HG03354 (cell line): ENCODE results near the gene SCML2.
"Not testable (repeated sequence)": the region's sequence is repeated elsewhere in the genome, so short reads cannot be mapped to it uniquely, and the experiment has no call there.

Experiments used
- ATAC-seq: cut with Tn5 transposase; IDR thresholded peaks from one replicate; pipeline ENCODE4 v1.9.1; 2021; ENCODE audit warnings: mild to moderate bottlenecking; ENCODE audit not compliant: unreplicated experiment, poor library complexity, severe bottlenecking

Gene SCML2

DNA sequence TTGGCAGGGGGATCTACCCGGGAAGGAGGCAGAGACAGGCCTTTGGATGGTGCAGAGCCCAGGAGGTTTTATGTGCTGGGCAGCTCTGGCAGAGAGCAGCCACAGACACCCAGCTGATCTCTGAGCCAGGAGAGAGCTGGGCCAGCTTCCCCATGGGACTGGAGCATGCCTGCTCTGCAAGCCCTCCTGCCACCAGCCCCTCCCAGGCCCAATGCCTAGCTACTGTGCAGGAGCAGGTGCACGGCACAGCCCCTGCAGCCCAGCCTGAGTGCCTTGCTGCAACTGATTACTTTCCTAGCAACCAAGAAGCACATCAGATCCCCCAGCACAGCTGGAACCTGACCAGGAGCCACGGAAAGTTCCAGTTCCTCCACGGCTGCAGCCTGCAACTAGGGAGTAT is 76.0 kb downstream of the SCML2 start:
- no peak for ATAC-seq

DNA sequence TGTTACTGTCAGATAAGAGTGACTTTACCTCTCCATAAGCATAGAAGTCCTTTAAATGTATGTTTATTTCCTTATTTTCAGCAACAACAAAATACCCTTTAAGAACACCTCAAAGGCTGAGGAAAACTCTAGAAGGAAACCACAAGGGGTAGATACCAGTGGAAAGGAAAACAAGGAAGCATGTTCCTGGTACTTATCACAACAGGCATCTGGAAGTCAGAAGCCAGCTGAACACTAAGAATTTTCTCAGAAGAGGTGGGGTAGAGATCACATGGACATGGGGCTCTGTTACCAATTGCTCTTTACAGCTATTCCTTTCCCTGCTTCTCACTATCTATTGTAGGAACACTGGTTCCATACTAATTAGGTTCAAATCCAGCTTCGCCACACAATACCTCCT is 82.3 kb downstream of the SCML2 start:
- ATAC-seq = no peak

DNA sequence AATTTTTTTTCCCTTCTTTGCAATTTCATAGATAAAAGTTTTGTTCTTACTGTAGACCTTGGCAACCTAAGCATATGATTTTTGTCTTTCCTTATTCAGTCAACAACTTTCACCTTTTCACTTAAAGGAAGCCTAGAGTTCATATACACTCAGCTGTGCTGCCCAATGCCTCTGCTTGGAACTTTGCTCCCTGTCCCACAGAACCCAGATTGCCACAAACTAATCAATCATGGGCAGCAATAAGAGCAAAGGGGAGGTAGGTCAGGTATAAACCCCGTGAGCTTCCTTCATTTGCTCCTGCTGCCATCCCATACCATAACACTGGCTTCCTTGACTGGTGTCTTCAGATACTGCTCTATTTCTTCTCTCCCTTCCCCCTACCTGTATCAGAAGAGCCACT is 82.8 kb downstream of the SCML2 start:
- ATAC-seq = no peak

DNA sequence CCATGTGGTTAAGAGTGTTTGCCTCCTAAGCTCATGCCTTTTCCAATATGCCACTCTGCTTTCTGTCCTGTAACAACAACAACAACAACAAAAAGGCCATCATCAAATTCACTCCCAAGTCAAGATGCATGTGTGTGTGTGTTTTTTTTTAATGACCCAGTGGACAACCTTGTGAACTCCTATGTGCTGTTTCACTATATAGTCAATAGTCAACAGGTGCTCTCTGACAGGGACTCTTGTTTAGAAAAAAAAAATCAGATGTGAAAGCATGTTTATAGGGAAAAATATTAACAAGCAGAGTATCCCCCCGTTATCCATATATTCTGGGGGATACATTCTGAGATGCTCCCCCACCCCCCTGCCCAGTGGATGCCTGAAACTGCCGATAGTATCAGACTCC is 83.2 kb downstream of the SCML2 start:
- no peak for ATAC-seq

DNA sequence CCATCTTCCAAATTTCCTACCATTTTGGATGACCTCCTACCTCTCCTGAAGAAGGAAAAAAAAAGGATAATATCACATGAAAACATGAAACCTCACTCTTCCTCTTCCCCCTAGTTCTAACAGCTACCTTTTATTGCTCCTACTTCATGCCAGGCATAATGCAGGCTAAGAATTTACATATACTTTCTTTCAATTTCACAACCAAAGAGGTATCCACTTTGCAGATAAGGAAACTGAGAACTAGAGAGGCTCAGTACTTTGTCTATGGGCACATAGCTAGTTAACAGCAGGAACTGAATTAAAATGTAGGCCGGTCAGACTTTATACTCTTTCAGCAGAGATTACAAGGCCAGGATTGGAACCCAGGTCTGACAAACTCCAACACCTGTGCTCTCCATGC is 99.4 kb downstream of the SCML2 start:
- ATAC-seq = no peak

DNA sequence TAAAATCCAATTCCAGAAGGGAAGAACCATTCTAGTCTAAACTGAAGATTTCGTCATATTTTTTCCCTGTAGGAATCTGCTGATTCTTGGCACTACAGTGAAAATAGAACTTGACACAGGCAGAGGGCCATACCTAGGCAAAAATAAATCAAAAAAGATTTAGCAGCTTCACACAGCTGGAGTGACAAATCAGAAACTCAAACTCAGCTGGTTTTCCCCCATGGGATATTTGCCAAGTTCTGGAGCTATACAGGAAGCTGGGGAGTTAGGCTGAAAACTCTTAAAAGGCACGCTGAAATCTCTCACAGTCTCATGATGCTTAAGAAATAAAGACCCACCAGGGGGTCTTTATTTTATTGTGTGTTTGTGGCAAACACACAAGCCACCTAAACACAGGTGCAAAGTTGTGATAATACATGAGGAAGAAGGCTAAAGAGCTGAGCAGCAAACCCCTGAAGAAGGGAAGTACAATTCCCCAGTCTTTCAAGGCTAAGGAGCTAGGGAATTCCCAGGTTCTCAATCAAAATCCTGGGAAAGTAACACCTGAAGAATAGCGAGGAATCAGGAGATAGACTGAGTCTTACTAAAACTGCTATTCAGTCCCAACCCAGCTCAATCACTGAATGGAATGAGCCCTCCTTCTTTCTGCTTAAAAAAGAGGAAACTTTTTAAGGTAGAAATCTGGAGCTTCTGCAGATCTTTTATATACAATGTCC is 101.7 kb downstream of the SCML2 start:
- ATAC-seq = no peak

DNA sequence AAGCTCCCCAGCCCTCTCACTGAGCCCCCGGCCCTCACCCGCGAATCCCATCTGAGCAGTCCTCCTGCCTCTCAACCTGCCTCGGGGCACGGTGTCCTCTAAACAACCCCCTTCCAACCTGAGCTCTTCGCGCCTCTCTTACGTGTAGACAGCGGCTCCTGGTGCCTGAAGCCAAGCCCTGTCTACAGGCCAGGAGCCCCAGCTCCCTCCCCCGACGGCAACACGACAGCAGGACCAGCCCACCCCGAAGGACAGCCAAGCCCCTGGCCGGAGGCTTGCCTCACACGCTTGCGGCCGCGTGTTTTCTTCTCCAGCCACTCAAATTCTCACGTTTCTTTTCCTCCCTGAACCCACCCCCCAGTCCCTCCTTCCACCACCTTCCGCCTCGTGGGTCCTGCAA is 124.8 kb downstream of the SCML2 start:
- ATAC-seq = not testable (repeated sequence)

DNA sequence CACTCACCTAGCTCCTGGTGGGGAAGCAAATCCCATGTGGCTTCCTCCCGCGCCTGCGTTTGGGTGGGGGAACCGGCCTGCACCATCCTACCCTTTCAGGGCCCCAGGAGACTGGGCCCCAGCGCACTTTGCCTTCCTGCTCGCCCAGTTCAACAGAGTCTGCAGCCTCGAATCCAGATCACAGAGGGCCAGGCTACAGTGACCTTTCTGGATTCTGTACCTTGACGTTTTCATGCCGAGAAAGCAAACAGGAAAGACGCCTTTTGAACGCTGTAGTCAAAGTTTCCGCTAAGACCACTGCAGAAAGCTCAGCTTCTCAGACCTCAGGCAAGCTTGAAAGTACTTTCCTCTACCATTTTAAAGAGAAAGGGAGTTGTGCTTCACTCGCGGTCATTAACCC is 126.4 kb downstream of the SCML2 start:
- ATAC-seq = no peak

DNA sequence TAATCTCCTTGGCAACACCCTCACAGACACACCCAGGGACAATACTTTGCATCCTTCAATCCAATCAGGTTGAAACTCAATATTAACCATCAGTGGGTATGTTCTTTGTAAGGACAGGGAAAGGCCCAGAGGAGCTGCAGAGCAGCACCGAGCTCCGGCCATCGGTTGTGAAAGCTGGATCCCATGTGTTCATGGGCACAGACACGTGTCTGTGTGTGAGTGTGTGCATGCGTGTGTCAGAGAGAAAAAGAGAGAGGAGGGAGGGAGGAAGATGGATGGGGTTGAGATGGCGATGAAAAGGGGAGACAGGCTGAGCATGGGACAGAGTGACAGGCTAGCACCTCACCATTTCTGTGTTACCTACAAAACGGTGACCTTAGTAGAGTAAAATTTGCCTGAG is 127.0 kb downstream of the SCML2 start:
- no peak for ATAC-seq

DNA sequence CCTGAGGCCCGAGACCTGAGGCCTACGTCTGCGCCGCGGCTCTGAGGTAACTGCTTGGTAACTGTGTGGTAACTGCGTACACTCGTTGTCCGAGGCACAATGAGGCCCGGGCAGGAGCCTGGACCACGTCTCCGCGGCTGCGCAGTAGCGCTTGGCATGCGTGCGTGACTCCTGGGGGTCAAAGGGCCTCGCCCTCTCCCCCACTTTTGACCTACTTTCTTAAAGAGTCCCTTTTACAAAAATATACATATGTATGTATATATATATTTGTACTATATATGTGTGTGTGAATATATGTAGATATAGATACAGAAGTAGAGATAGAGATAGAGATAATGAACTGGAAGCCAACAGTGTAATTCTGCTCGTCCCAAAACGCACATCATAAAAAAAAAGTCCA is 133.7 kb downstream of the SCML2 start, which contains the start of gene BEND2:
TSS of gene BEND2 (minus strand) at position 101 of the 400 bp plus-strand sequence. CDS start 136 bp downstream, outside the sequence.
- ATAC-seq = no peak

DNA sequence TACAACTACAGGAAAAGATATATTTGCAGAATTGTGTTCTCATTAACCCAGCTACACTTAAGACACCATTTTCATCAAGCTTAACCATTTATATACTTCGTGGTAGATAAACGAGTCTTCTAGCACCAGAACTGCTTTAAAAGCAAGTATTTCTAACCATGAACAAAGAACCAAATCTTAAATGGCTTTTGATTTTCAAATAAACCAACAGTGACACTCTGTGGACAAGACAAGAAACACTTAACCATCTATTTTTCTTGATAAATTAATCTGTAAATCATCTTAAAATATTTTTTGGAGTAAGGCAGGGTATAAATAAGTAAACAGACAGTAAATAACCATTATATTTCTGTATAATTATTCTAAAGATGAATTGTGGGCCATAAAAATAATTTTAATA is 144.0 kb downstream of the SCML2 start:
- ATAC-seq = no peak

DNA sequence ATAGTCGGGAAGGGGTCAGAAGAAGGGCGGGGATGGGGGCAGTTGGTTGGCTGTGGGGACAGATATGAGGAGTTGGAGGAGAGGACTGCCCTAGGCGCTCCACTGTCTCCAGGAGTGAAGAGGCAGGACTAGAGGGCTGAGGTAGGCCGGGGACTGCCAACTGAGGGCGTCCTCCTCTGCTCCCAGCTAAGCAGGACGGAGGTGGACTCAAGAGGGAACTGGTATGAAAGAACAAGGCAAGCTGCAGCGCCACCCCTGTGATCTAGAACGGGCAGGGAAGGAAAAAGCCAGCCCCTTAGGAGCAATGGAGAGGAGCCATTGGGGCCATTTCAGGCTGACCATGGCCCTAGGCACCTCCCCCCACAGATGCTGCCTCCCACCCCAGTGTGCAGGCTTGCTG is 147.8 kb downstream of the SCML2 start:
- ATAC-seq = no peak

DNA sequence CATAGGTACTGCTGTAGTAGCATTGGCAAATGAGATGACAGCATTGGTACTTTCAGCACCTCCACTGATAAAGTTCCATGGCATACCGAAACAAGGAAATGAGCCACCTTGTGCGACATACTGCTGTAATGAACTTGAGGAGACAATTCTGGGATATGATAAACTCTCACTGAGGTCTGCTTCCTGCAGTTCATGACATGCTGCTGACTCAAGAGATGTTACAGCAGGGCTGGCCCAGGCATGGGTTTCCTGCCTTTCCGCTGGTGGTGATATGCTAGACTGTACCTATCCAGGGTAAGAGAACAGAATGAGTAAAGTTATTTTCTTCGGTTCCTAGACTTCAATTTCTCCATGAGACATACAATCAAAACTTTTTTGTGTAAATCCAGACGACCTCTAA is 150.9 kb downstream of the SCML2 start:
- no peak for ATAC-seq

DNA sequence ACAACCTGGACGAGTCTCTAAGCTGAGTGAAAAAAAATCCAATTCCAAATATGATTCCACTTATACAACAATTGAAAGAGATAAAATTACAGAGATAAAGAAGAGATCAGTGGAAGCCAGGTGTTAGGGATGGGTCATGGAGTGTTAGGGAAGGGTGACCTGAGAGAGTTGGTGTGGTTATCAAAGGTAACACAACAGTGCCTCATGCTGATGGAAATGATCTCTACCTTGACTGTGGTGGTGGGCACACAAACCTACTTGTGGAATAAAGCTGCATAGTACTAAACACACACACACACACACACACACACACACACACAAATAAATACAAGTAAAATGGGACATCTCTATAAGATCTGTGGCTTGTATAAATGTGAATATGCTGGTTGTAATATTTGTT is 159.8 kb downstream of the SCML2 start:
- ATAC-seq = no peak
